ENCODE measurements around the gene RPL35. TPM values are rescaled to one million over a fixed set of nuclear protein-coding genes. Genes with fewer than 3 reads are reported as not detected.

Gene RPL35
- total RNA-seq, 1 donor from 2014 or later: 1,735 TPM

DNA sequence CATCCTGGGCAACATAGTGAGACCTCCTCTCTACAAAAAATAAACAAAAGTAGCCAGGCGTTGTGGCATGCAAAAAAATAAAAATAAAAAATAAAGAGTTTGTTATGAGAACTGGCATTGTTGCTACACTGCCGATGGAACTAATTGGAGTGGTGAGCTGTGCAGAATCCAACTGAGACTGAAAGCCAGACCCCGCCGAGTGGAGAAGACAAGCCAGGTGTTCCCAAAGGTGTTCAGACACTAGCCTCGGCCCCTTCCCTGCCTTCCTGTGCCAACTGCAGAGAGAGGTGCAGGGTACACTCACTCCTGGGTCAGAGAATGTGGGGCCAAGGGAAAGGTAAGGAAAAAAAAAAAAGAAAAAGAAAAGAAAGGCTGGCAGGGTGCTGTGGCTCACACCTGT lies 46.2 kb downstream of the RPL35 start:
- Mint-ChIP-seq H3K9me3 (no peaks in the 10 kb centered on the region), H3K36me3 (ENCODE audit: low read depth) (no peaks in the 10 kb centered on the region), H3K4me3 (ENCODE audit: low read depth) (no peak overlapping the region), H3K4me1 (ENCODE audit: low read depth) (peaks cover 9% of the 10 kb centered on the region), H3K27me3 (ENCODE audit: low read depth) (no peaks in the 10 kb centered on the region), H3K27ac (no peak overlapping the region)
- no peak for DNase-seq (ENCODE audit: low spot score)
- intact Hi-C loops (cut with micrococcal nuclease): no loop called here

- no peak for DNase-seq (ENCODE audit: low spot score)
- Mint-ChIP-seq H3K4me3 (ENCODE audit: low read depth) (no peak overlapping the region), H3K27ac (no peak overlapping the region), H3K4me1 (ENCODE audit: low read depth) (peaks cover 9% of the 10 kb centered on the region), H3K36me3 (ENCODE audit: low read depth) (no peaks in the 10 kb centered on the region), H3K27me3 (ENCODE audit: low read depth) (no peaks in the 10 kb centered on the region), H3K9me3 (no peaks in the 10 kb centered on the region)
- intact Hi-C loops (cut with micrococcal nuclease): no loop called here
These were observed 47.6 kb downstream of the RPL35 start for GRCh38 chr9:124814164-124814535.

DNA sequence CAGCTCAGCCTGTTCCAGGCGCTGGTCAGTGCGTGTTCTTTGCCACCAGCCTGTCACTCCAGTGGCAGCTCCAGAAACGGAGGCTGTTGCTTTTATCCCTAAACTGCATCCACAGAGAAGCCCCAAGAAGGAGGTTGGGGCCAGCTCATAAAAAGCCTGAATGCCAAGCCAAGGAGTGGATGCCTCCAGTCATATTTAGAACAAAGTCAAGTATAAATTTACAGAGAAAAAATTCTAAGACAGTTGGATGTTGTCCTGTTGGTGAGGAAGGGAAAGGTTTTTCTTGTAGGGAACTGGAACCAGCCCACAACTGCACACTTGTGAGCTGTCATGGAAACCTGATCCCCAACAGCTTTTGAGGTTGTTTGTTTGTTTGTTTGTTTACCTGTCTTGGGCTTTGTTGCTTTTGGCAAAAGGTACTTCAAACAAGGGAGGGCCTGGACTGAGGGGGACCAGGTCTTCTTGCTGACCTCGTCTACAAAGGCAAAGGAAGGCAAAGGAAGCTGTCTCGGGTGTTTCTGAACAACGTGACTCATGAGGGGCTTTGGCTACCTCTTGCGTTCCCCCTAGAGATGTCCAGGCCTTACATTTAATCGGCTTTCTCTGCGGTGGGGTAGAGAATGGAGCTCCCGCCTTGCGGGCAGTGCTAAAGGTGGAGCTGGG lies 48.1 kb downstream of the RPL35 start:
- H3K27me3 Mint-ChIP-seq (ENCODE audit: low read depth): no peaks in the 10 kb centered on the region
- DNase-seq (ENCODE audit: low spot score): no peak
- peaks cover 7% of the 10 kb centered on the region for H3K4me1 Mint-ChIP-seq (ENCODE audit: low read depth)
- H3K27ac Mint-ChIP-seq: no peak overlapping the region
- intact Hi-C loops (cut with micrococcal nuclease): no loop called here
- no peaks in the 10 kb centered on the region for H3K9me3 Mint-ChIP-seq
- no peak overlapping the region for H3K4me3 Mint-ChIP-seq (ENCODE audit: low read depth)
- H3K36me3 Mint-ChIP-seq (ENCODE audit: low read depth): no peaks in the 10 kb centered on the region

GRCh38 chr9:124813041-124813440 lies 48.7 kb downstream of the RPL35 start:
- H3K36me3 Mint-ChIP-seq (ENCODE audit: low read depth): no peaks in the 10 kb centered on the region
- intact Hi-C loops (cut with micrococcal nuclease): no loop called here

DNA sequence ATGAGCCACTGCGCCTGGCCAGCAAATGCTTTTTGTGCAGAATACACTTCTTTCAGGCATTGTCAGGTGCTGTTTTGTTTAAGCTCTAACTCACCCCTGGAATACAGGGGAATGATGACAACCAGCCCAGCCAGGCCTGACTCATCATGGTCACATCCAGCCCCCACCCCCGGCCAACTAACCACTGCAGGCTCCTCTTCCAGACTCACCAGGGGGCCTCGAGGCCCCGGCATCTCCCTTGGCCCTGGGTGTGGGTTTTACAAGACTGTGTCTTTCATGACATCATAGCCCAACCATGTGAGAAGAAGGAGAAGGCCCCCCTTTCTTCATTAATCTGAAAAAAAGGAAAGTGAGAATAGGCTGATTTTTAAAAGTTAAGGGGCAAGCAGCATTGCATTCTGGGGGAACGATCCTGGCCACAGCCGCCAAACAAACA lies 49.3 kb downstream of the RPL35 start:
- no peaks in the 10 kb centered on the region for H3K36me3 Mint-ChIP-seq (ENCODE audit: low read depth)
- DNase-seq (ENCODE audit: low spot score): no peak
- no peak overlapping the region for H3K27ac Mint-ChIP-seq
- no peak overlapping the region for H3K4me3 Mint-ChIP-seq (ENCODE audit: low read depth)
- intact Hi-C loops (cut with micrococcal nuclease): no loop called here
- no peaks in the 10 kb centered on the region for H3K27me3 Mint-ChIP-seq (ENCODE audit: low read depth)
- no peaks in the 10 kb centered on the region for H3K9me3 Mint-ChIP-seq
- H3K4me1 Mint-ChIP-seq (ENCODE audit: low read depth): no peaks in the 10 kb centered on the region

More at GRCh38 chr9:124813041-124813440, 48.7 kb downstream of the RPL35 start:
- Mint-ChIP-seq H3K4me3 (ENCODE audit: low read depth) (no peak overlapping the region), H3K9me3 (no peaks in the 10 kb centered on the region), H3K27ac (no peak overlapping the region), H3K4me1 (ENCODE audit: low read depth) (peaks cover 1% of the 10 kb centered on the region), H3K27me3 (ENCODE audit: low read depth) (no peaks in the 10 kb centered on the region)
- DNase-seq (ENCODE audit: low spot score): no peak

- no peak for DNase-seq (ENCODE audit: low spot score)
- no peaks in the 10 kb centered on the region for H3K36me3 Mint-ChIP-seq (ENCODE audit: low read depth)
- no peaks in the 10 kb centered on the region for H3K9me3 Mint-ChIP-seq
- H3K4me1 Mint-ChIP-seq (ENCODE audit: low read depth): no peaks in the 10 kb centered on the region
- intact Hi-C loops (cut with micrococcal nuclease): no loop called here
- no peaks in the 10 kb centered on the region for H3K27me3 Mint-ChIP-seq (ENCODE audit: low read depth)
- no peak overlapping the region for H3K4me3 Mint-ChIP-seq (ENCODE audit: low read depth)
- no peak overlapping the region for H3K27ac Mint-ChIP-seq
These were observed 50.9 kb downstream of the RPL35 start for GRCh38 chr9:124810663-124811355.

GRCh38 chr9:124809741-124810500 lies 51.8 kb downstream of the RPL35 start:
- Mint-ChIP-seq H3K9me3 (no peaks in the 10 kb centered on the region), H3K27ac (no peak overlapping the region), H3K36me3 (ENCODE audit: low read depth) (no peaks in the 10 kb centered on the region), H3K4me1 (ENCODE audit: low read depth) (no peaks in the 10 kb centered on the region), H3K27me3 (ENCODE audit: low read depth) (peaks cover 5% of the 10 kb centered on the region), H3K4me3 (ENCODE audit: low read depth) (no peak overlapping the region)
- no peak for DNase-seq (ENCODE audit: low spot score)
- intact Hi-C loops (cut with micrococcal nuclease): no loop called here

DNA sequence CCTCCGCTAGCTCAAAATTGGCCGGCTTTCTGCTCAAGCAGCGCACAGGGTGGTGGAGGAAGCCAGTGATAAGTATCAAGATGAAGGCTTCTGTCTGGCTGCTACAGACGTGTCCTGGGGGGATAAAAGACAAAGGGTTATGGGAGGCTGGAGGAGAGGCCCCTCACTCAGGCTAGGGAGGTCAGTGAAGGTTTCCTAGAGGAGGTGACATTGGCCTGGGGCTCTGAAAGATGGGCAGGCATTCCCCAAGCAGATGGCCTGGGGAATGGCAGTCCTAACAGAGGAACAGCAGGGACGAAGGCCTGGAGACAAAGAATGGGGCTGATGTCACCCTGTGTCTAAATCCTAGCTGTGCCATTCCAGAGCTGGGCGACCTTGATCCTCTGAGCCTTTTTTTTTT lies 52.5 kb downstream of the RPL35 start:
- Mint-ChIP-seq H3K27ac (no peak overlapping the region), H3K36me3 (ENCODE audit: low read depth) (no peaks in the 10 kb centered on the region), H3K9me3 (no peaks in the 10 kb centered on the region), H3K27me3 (ENCODE audit: low read depth) (peaks cover 5% of the 10 kb centered on the region), H3K4me3 (ENCODE audit: low read depth) (no peak overlapping the region), H3K4me1 (ENCODE audit: low read depth) (no peaks in the 10 kb centered on the region)
- no peak for DNase-seq (ENCODE audit: low spot score)
- intact Hi-C loops (cut with micrococcal nuclease): no loop called here

- H3K36me3 Mint-ChIP-seq (ENCODE audit: low read depth): no peaks in the 10 kb centered on the region
- H3K27me3 Mint-ChIP-seq (ENCODE audit: low read depth): peaks cover 5% of the 10 kb centered on the region
- H3K27ac Mint-ChIP-seq: no peak overlapping the region
- H3K9me3 Mint-ChIP-seq: no peaks in the 10 kb centered on the region
- DNase-seq (ENCODE audit: low spot score): no peak
- no peaks in the 10 kb centered on the region for H3K4me1 Mint-ChIP-seq (ENCODE audit: low read depth)
- intact Hi-C loops (cut with micrococcal nuclease): no loop called here
- no peak overlapping the region for H3K4me3 Mint-ChIP-seq (ENCODE audit: low read depth)
These were observed 53.4 kb downstream of the RPL35 start for GRCh38 chr9:124808246-124808956.

Other genes with a start within 250 kb of the RPL35 start
- gene NR6A1, start 90.6 kb downstream of the RPL35 start, total RNA-seq: 1.5 and 1.8 TPM in 2 replicates
- 0.11 TPM in 1 of 2 replicates, not detected in the other for gene OLFML2A, start 84.8 kb downstream of the RPL35 start, total RNA-seq
- not detected in 2 replicates for gene WDR38, start 8.5 kb downstream of the RPL35 start, total RNA-seq
- gene ARPC5L, start 173 bp upstream of the RPL35 start, total RNA-seq: 76.4 and 76.7 TPM in 2 replicates
- gene GOLGA1, start 79.1 kb upstream of the RPL35 start, total RNA-seq: 15.5 and 16.1 TPM in 2 replicates

Data from activated T-helper 2 cell treated with anti-CD3 and anti-CD28 coated beads, Interferon-gamma antibody, Interleukin-2, Interleukin-4, amounts not matched to agents 10 μg/mL and 5 μg/mL and 100 μg/mL, durations not matched to agents 14 hours and 24 hours and 36 hours (primary cell).